ENCODE results near the gene FYN. TPM values are rescaled to one million over a fixed set of nuclear protein-coding genes. Genes with fewer than 3 reads are reported as not detected.

Gene FYN
- total and polyA plus RNA-seq, 2 of the 13 experiments (the other 11 are each of a cell fraction or from before 2014, with no cell fraction given), result 15.5 to 24.6 TPM

DNA sequence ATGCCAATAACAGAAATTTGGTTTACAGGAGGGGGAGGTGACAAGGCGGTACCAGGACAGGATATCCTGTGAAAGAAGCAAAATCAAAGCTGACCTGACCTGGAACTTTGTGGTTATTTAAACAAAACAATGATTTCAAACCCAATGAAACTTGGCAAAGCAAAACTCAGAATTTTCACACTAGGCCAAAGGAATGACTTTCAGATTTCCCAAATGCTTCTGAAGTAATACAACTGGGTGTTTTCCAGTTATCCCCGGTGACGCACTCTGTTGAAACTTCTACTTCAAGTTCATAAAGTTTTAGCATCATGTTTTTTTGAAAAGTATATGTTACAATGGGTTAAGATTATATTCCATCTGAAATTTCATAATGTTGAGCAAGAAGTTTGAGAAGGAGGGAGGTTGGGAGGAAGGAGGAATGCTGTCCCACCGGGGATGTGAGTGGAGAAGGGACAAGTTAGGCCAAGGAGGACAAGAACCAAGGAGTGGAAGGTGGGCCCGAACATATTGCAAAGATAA lies 189.4 kb downstream of the FYN start:
- no peak for FAIRE-seq
- no peak overlapping the region for H3K27ac ChIP-seq (ENCODE audit: extremely low read length, insufficient read depth, low read length)
- H3K9me3 ChIP-seq (ENCODE audit: low read length), result no peaks in the 10 kb centered on the region
- no peak overlapping the region for H3K4me3 ChIP-seq (replicated peaks in 1 of 3; ENCODE audit: insufficient read depth in 1 of 3, low read depth in 2 of 3, low read length in 3 of 3)
- 86% methylated on average over 5 of the region's 5 CpGs for WGBS (ENCODE audit: low lambda C conversion rate)
- H4K20me1 ChIP-seq (ENCODE audit: insufficient read depth, low read length), result no peaks in the 10 kb centered on the region
- TF ChIP-seq CENPX (CRISPR knock-in tag; IDR thresholded peaks at IDR 0.05) (no peak), SETDB1 (CRISPR knock-in tag; IDR thresholded peaks at IDR 0.05; ENCODE audit: borderline replicate concordance) (no peak), NFE2L2 (IDR thresholded peaks at IDR 0.05; ENCODE audit: low read length) (no peak), KDM1A (CRISPR knock-in tag; IDR thresholded peaks at IDR 0.05) (no peak), POLR2AphosphoS5 (IDR thresholded peaks at IDR 0.05; ENCODE audit: low read depth, low read length) (no peak), SOX5 (CRISPR knock-in tag; IDR thresholded peaks at IDR 0.05; ENCODE audit: borderline replicate concordance) (no peak), SAFB2 (CRISPR knock-in tag; IDR thresholded peaks at IDR 0.05; ENCODE audit: borderline replicate concordance, low read depth) (no peak), PPARG (CRISPR knock-in tag; conservative IDR thresholded peaks at IDR 0.05) (no peak), ZKSCAN1 (IDR thresholded peaks at IDR 0.05; ENCODE audit: low read length) (no peak)
- TF ChIP-seq, protein P1, sequence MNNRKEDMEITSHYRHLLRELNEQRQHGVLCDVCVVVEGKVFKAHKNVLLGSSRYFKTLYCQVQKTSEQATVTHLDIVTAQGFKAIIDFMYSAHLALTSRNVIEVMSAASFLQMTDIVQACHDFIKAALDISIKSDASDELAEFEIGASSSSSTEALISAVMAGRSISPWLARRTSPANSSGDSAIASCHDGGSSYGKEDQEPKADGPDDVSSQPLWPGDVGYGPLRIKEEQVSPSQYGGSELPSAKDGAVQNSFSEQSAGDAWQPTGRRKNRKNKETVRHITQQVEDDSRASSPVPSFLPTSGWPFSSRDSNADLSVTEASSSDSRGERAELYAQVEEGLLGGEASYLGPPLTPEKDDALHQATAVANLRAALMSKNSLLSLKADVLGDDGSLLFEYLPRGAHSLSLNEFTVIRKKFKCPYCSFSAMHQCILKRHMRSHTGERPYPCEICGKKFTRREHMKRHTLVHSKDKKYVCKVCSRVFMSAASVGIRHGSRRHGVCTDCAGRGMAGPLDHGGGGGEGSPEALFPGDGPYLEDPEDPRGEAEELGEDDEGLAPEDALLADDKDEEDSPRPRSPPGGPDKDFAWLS (CRISPR knock-in tag; IDR thresholded peaks at IDR 0.05; ENCODE audit: borderline replicate concordance), result no peak
- TF ChIP-seq, protein P2, sequence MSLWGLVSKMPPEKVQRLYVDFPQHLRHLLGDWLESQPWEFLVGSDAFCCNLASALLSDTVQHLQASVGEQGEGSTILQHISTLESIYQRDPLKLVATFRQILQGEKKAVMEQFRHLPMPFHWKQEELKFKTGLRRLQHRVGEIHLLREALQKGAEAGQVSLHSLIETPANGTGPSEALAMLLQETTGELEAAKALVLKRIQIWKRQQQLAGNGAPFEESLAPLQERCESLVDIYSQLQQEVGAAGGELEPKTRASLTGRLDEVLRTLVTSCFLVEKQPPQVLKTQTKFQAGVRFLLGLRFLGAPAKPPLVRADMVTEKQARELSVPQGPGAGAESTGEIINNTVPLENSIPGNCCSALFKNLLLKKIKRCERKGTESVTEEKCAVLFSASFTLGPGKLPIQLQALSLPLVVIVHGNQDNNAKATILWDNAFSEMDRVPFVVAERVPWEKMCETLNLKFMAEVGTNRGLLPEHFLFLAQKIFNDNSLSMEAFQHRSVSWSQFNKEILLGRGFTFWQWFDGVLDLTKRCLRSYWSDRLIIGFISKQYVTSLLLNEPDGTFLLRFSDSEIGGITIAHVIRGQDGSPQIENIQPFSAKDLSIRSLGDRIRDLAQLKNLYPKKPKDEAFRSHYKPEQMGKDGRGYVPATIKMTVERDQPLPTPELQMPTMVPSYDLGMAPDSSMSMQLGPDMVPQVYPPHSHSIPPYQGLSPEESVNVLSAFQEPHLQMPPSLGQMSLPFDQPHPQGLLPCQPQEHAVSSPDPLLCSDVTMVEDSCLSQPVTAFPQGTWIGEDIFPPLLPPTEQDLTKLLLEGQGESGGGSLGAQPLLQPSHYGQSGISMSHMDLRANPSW (CRISPR knock-in tag; IDR thresholded peaks at IDR 0.05; ENCODE audit: borderline replicate concordance), result no peak
- TF ChIP-seq, protein P3, sequence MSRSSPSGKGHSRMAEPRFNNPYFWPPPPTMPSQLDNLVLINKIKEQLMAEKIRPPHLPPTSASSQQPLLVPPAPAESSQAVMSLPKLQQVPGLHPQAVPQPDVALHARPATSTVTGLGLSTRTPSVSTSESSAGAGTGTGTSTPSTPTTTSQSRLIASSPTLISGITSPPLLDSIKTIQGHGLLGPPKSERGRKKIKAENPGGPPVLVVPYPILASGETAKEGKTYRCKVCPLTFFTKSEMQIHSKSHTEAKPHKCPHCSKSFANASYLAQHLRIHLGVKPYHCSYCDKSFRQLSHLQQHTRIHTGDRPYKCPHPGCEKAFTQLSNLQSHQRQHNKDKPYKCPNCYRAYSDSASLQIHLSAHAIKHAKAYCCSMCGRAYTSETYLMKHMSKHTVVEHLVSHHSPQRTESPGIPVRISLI (CRISPR knock-in tag; IDR thresholded peaks at IDR 0.05; ENCODE audit: borderline replicate concordance), result no peak
- peaks cover 3 to 5% of the 10 kb centered on the region in 2 experiments; a peak in 4 of 5 replicates for H3K36me3 ChIP-seq (replicated peaks in 1 of 2; ENCODE audit: control insufficient read depth in 1 of 2, insufficient read depth in 2 of 2, low read length in 2 of 2)
- H3K4me1 ChIP-seq (ENCODE audit: insufficient read depth, low read length), result peaks cover 36% of the 10 kb centered on the region
- H2AFZ ChIP-seq (ENCODE audit: low read length), result no peak overlapping the region
- H3K79me2 ChIP-seq (ENCODE audit: insufficient read depth, low read length), result no peaks in the 10 kb centered on the region
- no peak for ATAC-seq
- in situ Hi-C loops (cut with HindIII; ENCODE audit: extremely low pct_ligation_motif_present, low pct_unique_long_range_greater_than_20kb) (no loop called here), intact Hi-C loops (cut with micrococcal nuclease; ENCODE audit: unreplicated experiment) (no loop called here)
- ChIA-PET CTCF (ENCODE audit: low intra/inter-chr PET ratio, low total read pairs) (no interaction called here), POLR2A (no interaction called here)
- H3K9ac ChIP-seq (ENCODE audit: insufficient read depth, low read depth, low read length), result no peak overlapping the region
- DNase-seq (ENCODE audit: low spot score), result no peak
- no TSS peak for BruUV-seq (replicated peaks)
- no peak overlapping the region for H3K4me2 ChIP-seq (ENCODE audit: low read depth, low read length)
- H3K27me3 ChIP-seq (ENCODE audit: control insufficient read depth in 1 of 2, insufficient read depth in 2 of 2, low read length in 2 of 2), result no peaks in the 10 kb centered on the region

Data from HepG2 (cell line).